ENCODE data around the gene RASSF8. TPM values are rescaled to one million over a fixed set of nuclear protein-coding genes. Genes with fewer than 3 reads are reported as not detected.

RASSF8 gene
- total RNA-seq, 1 donor from 2014 or later, result 74.3 TPM

DNA sequence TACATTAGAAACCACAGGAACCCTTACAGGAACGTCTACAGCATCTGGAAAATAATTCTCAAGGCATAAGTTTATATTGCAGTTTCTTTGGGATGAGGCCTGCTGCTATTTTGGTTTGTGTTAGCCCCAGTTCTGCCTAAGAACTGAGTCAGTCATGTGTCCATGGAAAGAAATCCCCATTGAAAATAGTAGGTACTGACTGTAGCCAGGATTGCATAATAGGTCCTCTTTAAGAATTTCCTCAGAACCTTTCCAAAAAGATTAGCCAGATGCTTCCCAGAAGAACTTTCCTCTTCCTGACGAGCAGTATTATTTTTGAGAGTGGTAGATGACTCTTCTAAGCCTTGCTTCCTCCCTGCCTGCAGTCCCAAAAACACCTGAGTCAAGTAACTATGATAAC lies 52.6 kb downstream of the RASSF8 start:
- peaks cover 5% of the 10 kb centered on the region for H3K36me3 Mint-ChIP-seq (ENCODE audit: unreplicated experiment)
- H3K27ac Mint-ChIP-seq (ENCODE audit: unreplicated experiment), result peak overlapping the region; percentile 66
- no peak for DNase-seq (ENCODE audit: extremely low spot score, unreplicated experiment)
- no peaks in the 10 kb centered on the region for H3K27me3 Mint-ChIP-seq (ENCODE audit: unreplicated experiment)
- no peak for TF ChIP-seq CTCF (IDR thresholded peaks at IDR 0.05)
- H3K9me3 Mint-ChIP-seq (ENCODE audit: unreplicated experiment), result peaks cover 3% of the 10 kb centered on the region
- H3K4me1 Mint-ChIP-seq (ENCODE audit: unreplicated experiment), result peaks cover 46% of the 10 kb centered on the region
- no peak overlapping the region for H3K4me3 Mint-ChIP-seq (ENCODE audit: unreplicated experiment)

- Mint-ChIP-seq H3K36me3 (ENCODE audit: unreplicated experiment) (no peaks in the 10 kb centered on the region), H3K27me3 (ENCODE audit: unreplicated experiment) (no peaks in the 10 kb centered on the region), H3K27ac (ENCODE audit: unreplicated experiment) (no peak overlapping the region), H3K4me1 (ENCODE audit: unreplicated experiment) (peaks cover 50% of the 10 kb centered on the region), H3K4me3 (ENCODE audit: unreplicated experiment) (no peak overlapping the region), H3K9me3 (ENCODE audit: unreplicated experiment) (no peaks in the 10 kb centered on the region)
- TF ChIP-seq CTCF (IDR thresholded peaks at IDR 0.05), result no peak
- no peak for DNase-seq (ENCODE audit: extremely low spot score, unreplicated experiment)
Measured at GRCh38 chr12:26014085-26014484, 55.6 kb downstream of the RASSF8 start.

DNA sequence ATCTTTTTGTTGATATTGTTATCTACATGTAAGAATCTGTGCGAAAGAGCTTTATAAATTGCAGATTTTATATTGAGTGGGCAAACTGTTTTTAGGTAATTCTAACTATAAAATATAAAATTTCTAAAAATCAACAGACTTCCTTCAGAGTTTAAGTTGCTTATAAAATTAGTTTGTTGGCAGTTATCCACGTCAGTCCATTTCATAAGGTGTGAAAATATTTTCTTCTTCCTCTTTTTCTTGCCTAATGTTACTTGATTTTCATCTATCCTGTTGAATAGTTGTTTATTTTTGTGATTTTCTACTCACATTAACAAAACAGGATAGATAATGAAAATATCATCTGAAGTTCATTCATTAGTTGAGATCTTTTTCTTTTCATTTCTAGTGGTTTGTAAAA lies 58.0 kb downstream of the RASSF8 start:
- Mint-ChIP-seq H3K27ac (ENCODE audit: unreplicated experiment) (no peak overlapping the region), H3K9me3 (ENCODE audit: unreplicated experiment) (no peaks in the 10 kb centered on the region), H3K36me3 (ENCODE audit: unreplicated experiment) (no peaks in the 10 kb centered on the region), H3K4me3 (ENCODE audit: unreplicated experiment) (no peak overlapping the region), H3K4me1 (ENCODE audit: unreplicated experiment) (peaks cover 34% of the 10 kb centered on the region), H3K27me3 (ENCODE audit: unreplicated experiment) (no peaks in the 10 kb centered on the region)
- no peak for DNase-seq (ENCODE audit: extremely low spot score, unreplicated experiment)
- no peak for TF ChIP-seq CTCF (IDR thresholded peaks at IDR 0.05)

GRCh38 chr12:26017484-26018211 lies 59.2 kb downstream of the RASSF8 start:
- peak; percentile 60 for TF ChIP-seq CTCF (IDR thresholded peaks at IDR 0.05)
- H3K27me3 Mint-ChIP-seq (ENCODE audit: unreplicated experiment), result no peaks in the 10 kb centered on the region
- DNase-seq (ENCODE audit: extremely low spot score, unreplicated experiment), result no peak
- H3K4me3 Mint-ChIP-seq (ENCODE audit: unreplicated experiment), result no peak overlapping the region
- peaks cover 28% of the 10 kb centered on the region for H3K4me1 Mint-ChIP-seq (ENCODE audit: unreplicated experiment)
- H3K27ac Mint-ChIP-seq (ENCODE audit: unreplicated experiment), result no peak overlapping the region
- no peaks in the 10 kb centered on the region for H3K36me3 Mint-ChIP-seq (ENCODE audit: unreplicated experiment)
- H3K9me3 Mint-ChIP-seq (ENCODE audit: unreplicated experiment), result no peaks in the 10 kb centered on the region

GRCh38 chr12:26018926-26019325 lies 60.4 kb downstream of the RASSF8 start:
- Mint-ChIP-seq H3K4me3 (ENCODE audit: unreplicated experiment) (no peak overlapping the region), H3K36me3 (ENCODE audit: unreplicated experiment) (peaks cover 1% of the 10 kb centered on the region), H3K4me1 (ENCODE audit: unreplicated experiment) (peaks cover 30% of the 10 kb centered on the region), H3K27ac (ENCODE audit: unreplicated experiment) (no peak overlapping the region), H3K27me3 (ENCODE audit: unreplicated experiment) (no peaks in the 10 kb centered on the region), H3K9me3 (ENCODE audit: unreplicated experiment) (peaks cover 3% of the 10 kb centered on the region)
- TF ChIP-seq CTCF (IDR thresholded peaks at IDR 0.05), result no peak
- no peak for DNase-seq (ENCODE audit: extremely low spot score, unreplicated experiment)
